Fibroblast of lung (primary cell): ENCODE data around the gene USP5.

Experiments
- CTCF ChIP-seq, 2 donors: IDR thresholded peaks in 1 of 2; conservative IDR thresholded peaks in 1 of 2; 1 replicate in 1 of 2; 2 replicates in 1 of 2; pipeline ENCODE4 v1.5.1; 2011 to 2012; ENCODE audit warnings: low read length in 2 of 2, control low read depth in 1 of 2, inconsistent platforms in 1 of 2, low read depth in 1 of 2, mild to moderate bottlenecking in 1 of 2
- EZH2 ChIP-seq: IDR thresholded peaks from 2 replicates; pipeline ENCODE4 v1.5.1; 2012; ENCODE audit warnings: low read length, control low read depth, mild to moderate bottlenecking; ENCODE audit errors: missing control alignments

- TF ChIP-seq CTCF (conservative IDR thresholded peaks at IDR 0.05 in 1 of 2, IDR thresholded peaks at IDR 0.05 in 1 of 2; ENCODE audit: low read depth in 1 of 2, low read length in 2 of 2), result no peak
- no peak for TF ChIP-seq EZH2
These were observed 8.2 kb downstream of the USP5 start for GRCh38 chr12:6860116-6860515.
